Glomerular endothelial cell (primary cell): ENCODE results near the gene ANK3. TPM values are rescaled to one million over a fixed set of nuclear protein-coding genes. Genes with fewer than 3 reads are reported as not detected.

Experiments used
- DNase-seq: peaks from one replicate; pipeline ENCODE4 v3.0.0-alpha.2; 2011; ENCODE audit warnings: low read depth, low spot score; ENCODE audit errors: extremely low read depth
- total RNA-seq: library from RNA; depleted of rRNA; stranded (reverse); fragments of >200 nt; gene quantifications from 2 replicates; pipeline ENCODE4 v1.2.3, GENCODE V29; 2015

ANK3 gene
- total RNA-seq, 1 donor from 2014 or later = 7.9 TPM

GRCh38 chr10:60237977-60238758 is 151.5 kb downstream of the ANK3 start:
- no peak for DNase-seq

GRCh38 chr10:60236869-60237524 is 152.7 kb downstream of the ANK3 start:
- DNase-seq = no peak

GRCh38 chr10:60235001-60235400 is 154.7 kb downstream of the ANK3 start:
- DNase-seq = no peak

GRCh38 chr10:60234551-60234950 is 155.1 kb downstream of the ANK3 start:
- no peak for DNase-seq

GRCh38 chr10:60230892-60231291 is 158.8 kb downstream of the ANK3 start:
- DNase-seq = no peak

GRCh38 chr10:60224066-60224705 is 165.5 kb downstream of the ANK3 start:
- DNase-seq = no peak

GRCh38 chr10:60222047-60222446 is 167.6 kb downstream of the ANK3 start:
- DNase-seq = no peak

GRCh38 chr10:60212195-60212594 is 177.5 kb downstream of the ANK3 start:
- DNase-seq = no peak

GRCh38 chr10:60209874-60210570 is 179.7 kb downstream of the ANK3 start:
- DNase-seq = no peak

GRCh38 chr10:60208676-60209269 is 180.9 kb downstream of the ANK3 start:
- DNase-seq = no peak

- no peak for DNase-seq
These were observed 181.8 kb downstream of the ANK3 start for GRCh38 chr10:60207894-60208293.

- no peak for DNase-seq
These were observed 182.9 kb downstream of the ANK3 start for GRCh38 chr10:60206735-60207134.

GRCh38 chr10:60205741-60206140 is 183.9 kb downstream of the ANK3 start:
- no peak for DNase-seq

- no peak for DNase-seq
These were observed 185.6 kb downstream of the ANK3 start for GRCh38 chr10:60203993-60204618.

- DNase-seq = no peak
These were observed 189.0 kb downstream of the ANK3 start for GRCh38 chr10:60200682-60201053.

- DNase-seq = no peak
These were observed 189.5 kb downstream of the ANK3 start for GRCh38 chr10:60200012-60200681.

GRCh38 chr10:60197206-60197605 is 192.5 kb downstream of the ANK3 start:
- DNase-seq = no peak

GRCh38 chr10:60194421-60194820 is 195.3 kb downstream of the ANK3 start:
- no peak for DNase-seq

GRCh38 chr10:60192946-60193345 is 196.7 kb downstream of the ANK3 start:
- DNase-seq = no peak
